Upper lobe of left lung (tissue), 4 donors: ENCODE data around the gene BGLAP.

ENCODE experiments used
- CTCF ChIP-seq, 6 experiments: fragments of 450-650 bp in 4 of 6; fragments of 200-600 bp in 2 of 6; sonication (generic) in 2 of 6; IDR thresholded peaks; one replicate each; pipeline ENCODE4 v1.5.1; 2016 to 2019; ENCODE audit warnings: antibody characterized with exemption in 6 of 6
- EP300 ChIP-seq, 4 donors: sonication (generic); formaldehyde crosslinking; IDR thresholded peaks; one replicate each; pipeline ENCODE4 v1.5.1; 2017; ENCODE audit warnings: antibody characterized with exemption in 4 of 4, control low read depth in 2 of 4

- TF ChIP-seq CTCF (IDR thresholded peaks at IDR 0.05) (no peak), EP300 (IDR thresholded peaks at IDR 0.05) (no peak)
Observed at GRCh38 chr1:156220226-156220625, 21.8 kb upstream of the BGLAP start.
